ENCODE data around the gene UMAD1. TPM values are rescaled to one million over a fixed set of nuclear protein-coding genes. Genes with fewer than 3 reads are reported as not detected.

Gene UMAD1
- total and polyA plus RNA-seq, 8 donors = 5.0 to 20.8 (median 17.2) TPM

- TF ChIP-seq, protein P1, sequence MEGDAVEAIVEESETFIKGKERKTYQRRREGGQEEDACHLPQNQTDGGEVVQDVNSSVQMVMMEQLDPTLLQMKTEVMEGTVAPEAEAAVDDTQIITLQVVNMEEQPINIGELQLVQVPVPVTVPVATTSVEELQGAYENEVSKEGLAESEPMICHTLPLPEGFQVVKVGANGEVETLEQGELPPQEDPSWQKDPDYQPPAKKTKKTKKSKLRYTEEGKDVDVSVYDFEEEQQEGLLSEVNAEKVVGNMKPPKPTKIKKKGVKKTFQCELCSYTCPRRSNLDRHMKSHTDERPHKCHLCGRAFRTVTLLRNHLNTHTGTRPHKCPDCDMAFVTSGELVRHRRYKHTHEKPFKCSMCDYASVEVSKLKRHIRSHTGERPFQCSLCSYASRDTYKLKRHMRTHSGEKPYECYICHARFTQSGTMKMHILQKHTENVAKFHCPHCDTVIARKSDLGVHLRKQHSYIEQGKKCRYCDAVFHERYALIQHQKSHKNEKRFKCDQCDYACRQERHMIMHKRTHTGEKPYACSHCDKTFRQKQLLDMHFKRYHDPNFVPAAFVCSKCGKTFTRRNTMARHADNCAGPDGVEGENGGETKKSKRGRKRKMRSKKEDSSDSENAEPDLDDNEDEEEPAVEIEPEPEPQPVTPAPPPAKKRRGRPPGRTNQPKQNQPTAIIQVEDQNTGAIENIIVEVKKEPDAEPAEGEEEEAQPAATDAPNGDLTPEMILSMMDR (IDR thresholded peaks at IDR 0.05) = no peak
- intact Hi-C loops (cut with DNase I) = no loop called here
- 94% methylated on average over 2 of the region's 2 CpGs for WGBS, 2 donors
These were observed 31.2 kb upstream of the UMAD1 start for GRCh38 chr7:7609330-7609729.

GRCh38 chr7:7612519-7612918, 28.0 kb upstream of the UMAD1 start:
- FAIRE-seq = no peak
- WGBS, 2 donors = 92 to 95% methylated on average over 1 of the region's 1 CpG
- intact Hi-C loops (cut with DNase I) = no loop called here

More at GRCh38 chr7:7609330-7609729, 31.2 kb upstream of the UMAD1 start:
- no peak for FAIRE-seq
- ATAC-seq = no peak
- no peaks in the 10 kb centered on the region for H3K9me3 ChIP-seq
- no peak for DNase-seq
- no peaks in the 10 kb centered on the region for H3K4me1 ChIP-seq
- peaks cover 0 to 14% (median 0%) of the 10 kb centered on the region in 3 donors for H3K36me3 ChIP-seq
- H3K4me3 ChIP-seq = no peak overlapping the region
- no peaks in the 10 kb centered on the region for H3K27me3 ChIP-seq
- H3K27ac ChIP-seq = no peak overlapping the region

GRCh38 chr7:7613210-7613609, 27.3 kb upstream of the UMAD1 start:
- TF ChIP-seq, protein P1 (IDR thresholded peaks at IDR 0.05) = no peak
- no peak for FAIRE-seq

More at GRCh38 chr7:7612519-7612918, 28.0 kb upstream of the UMAD1 start:
- H3K36me3 ChIP-seq = peaks cover 0 to 3% (median 0%) of the 10 kb centered on the region in 3 donors
- no peak overlapping the region for H3K4me3 ChIP-seq
- H3K9me3 ChIP-seq = no peaks in the 10 kb centered on the region
- no peak overlapping the region for H3K27ac ChIP-seq
- no peaks in the 10 kb centered on the region for H3K4me1 ChIP-seq
- no peak for ATAC-seq
- no peak for DNase-seq
- no peaks in the 10 kb centered on the region for H3K27me3 ChIP-seq
- TF ChIP-seq, protein P1 (IDR thresholded peaks at IDR 0.05) = no peak

GRCh38 chr7:7614018-7614741, 26.4 kb upstream of the UMAD1 start:
- TF ChIP-seq, protein P1 (IDR thresholded peaks at IDR 0.05) = no peak
- no peaks in the 10 kb centered on the region for H3K9me3 ChIP-seq
- no peaks in the 10 kb centered on the region for H3K27me3 ChIP-seq
- DNase-seq (no peak), FAIRE-seq (no peak), ATAC-seq (no peak)
- intact Hi-C loops (cut with DNase I) = no loop called here
- no peaks in the 10 kb centered on the region for H3K36me3 ChIP-seq
- H3K27ac ChIP-seq = no peak overlapping the region
- no peaks in the 10 kb centered on the region for H3K4me1 ChIP-seq
- WGBS, 2 donors = 76 to 77% methylated on average over 4 of the region's 4 CpGs
- H3K4me3 ChIP-seq = no peak overlapping the region

More at GRCh38 chr7:7613210-7613609, 27.3 kb upstream of the UMAD1 start:
- H3K27ac ChIP-seq = no peak overlapping the region
- no peaks in the 10 kb centered on the region for H3K9me3 ChIP-seq
- ATAC-seq = no peak
- no peaks in the 10 kb centered on the region for H3K4me1 ChIP-seq
- H3K27me3 ChIP-seq = no peaks in the 10 kb centered on the region
- intact Hi-C loops (cut with DNase I) = no loop called here
- 90 to 96% methylated on average over 1 of the region's 1 CpG for WGBS, 2 donors
- H3K36me3 ChIP-seq = no peaks in the 10 kb centered on the region
- DNase-seq = no peak
- H3K4me3 ChIP-seq = no peak overlapping the region

DNA sequence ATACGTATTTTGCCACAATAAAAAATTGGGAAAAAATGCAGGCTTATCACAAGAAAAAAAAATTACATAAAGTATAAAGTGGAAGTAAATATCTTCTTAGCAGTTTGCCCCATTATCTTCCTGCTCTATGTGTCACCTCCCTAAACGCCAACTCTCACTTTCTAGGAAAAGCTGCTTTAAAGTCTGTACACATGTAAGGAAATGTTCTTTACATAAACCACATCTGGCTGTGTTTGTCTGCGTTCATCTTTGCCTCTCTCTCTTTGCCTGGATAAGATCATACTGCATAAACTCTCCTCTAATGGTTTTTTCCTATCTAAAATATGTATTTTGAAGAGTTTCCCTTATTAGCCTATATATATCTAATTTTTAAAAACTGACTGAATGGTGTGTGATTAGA, 23.0 kb upstream of the UMAD1 start:
- FAIRE-seq = no peak
- WGBS, 2 donors = 78 to 86% methylated on average over 3 of the region's 3 CpGs
- intact Hi-C loops (cut with DNase I) = no loop called here

More for the DNA sequence above, 23.0 kb upstream of the UMAD1 start:
- TF ChIP-seq, protein P1 (IDR thresholded peaks at IDR 0.05) = no peak
- Histone ChIP-seq H3K36me3 (no peaks in the 10 kb centered on the region), H3K9me3 (no peaks in the 10 kb centered on the region), H3K4me1 (no peaks in the 10 kb centered on the region), H3K4me3 (no peak overlapping the region), H3K27me3 (no peaks in the 10 kb centered on the region), H3K27ac (no peak overlapping the region)
- ATAC-seq (no peak), DNase-seq (no peak)
